ENCODE data around the gene ZNF438.

ZNF438 gene

DNA sequence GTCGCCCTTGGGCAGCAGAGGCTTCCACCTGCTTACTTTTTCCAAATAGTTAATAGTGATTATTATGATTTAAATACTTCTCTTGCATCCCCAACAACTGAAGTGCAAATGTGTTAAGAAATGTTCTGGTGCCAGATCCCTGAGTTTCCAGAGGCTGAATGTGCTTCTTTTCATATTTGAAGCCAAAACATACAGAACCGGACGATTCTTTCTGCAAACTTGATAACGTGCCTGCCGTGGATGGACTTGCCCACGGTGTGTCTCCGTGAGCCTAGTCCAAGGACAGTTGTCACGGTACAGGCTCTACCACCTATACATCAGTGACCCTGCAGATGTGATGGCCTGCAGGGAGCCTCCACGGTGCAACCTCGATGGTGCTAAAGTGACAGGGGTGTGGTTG is 203.5 kb downstream of the ZNF438 start:
- H3K9me3 ChIP-seq (ENCODE audit: severe bottlenecking): no peaks in the 10 kb centered on the region
- H3K36me3 ChIP-seq: no peaks in the 10 kb centered on the region
- H3K27me3 ChIP-seq (ENCODE audit: insufficient read depth, low read depth, severe bottlenecking): no peaks in the 10 kb centered on the region
- TF ChIP-seq, protein P1, sequence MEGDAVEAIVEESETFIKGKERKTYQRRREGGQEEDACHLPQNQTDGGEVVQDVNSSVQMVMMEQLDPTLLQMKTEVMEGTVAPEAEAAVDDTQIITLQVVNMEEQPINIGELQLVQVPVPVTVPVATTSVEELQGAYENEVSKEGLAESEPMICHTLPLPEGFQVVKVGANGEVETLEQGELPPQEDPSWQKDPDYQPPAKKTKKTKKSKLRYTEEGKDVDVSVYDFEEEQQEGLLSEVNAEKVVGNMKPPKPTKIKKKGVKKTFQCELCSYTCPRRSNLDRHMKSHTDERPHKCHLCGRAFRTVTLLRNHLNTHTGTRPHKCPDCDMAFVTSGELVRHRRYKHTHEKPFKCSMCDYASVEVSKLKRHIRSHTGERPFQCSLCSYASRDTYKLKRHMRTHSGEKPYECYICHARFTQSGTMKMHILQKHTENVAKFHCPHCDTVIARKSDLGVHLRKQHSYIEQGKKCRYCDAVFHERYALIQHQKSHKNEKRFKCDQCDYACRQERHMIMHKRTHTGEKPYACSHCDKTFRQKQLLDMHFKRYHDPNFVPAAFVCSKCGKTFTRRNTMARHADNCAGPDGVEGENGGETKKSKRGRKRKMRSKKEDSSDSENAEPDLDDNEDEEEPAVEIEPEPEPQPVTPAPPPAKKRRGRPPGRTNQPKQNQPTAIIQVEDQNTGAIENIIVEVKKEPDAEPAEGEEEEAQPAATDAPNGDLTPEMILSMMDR (IDR thresholded peaks at IDR 0.05; ENCODE audit: low read depth, low read length): no peak
- no peak overlapping the region for H3K27ac ChIP-seq
- H3K4me3 ChIP-seq (ENCODE audit: low read depth, low read length): no peak overlapping the region
- no peak for DNase-seq

- Histone ChIP-seq H3K27me3 (ENCODE audit: insufficient read depth, low read depth, severe bottlenecking) (no peaks in the 10 kb centered on the region), H3K9me3 (ENCODE audit: severe bottlenecking) (no peaks in the 10 kb centered on the region), H3K27ac (no peak overlapping the region), H3K4me3 (ENCODE audit: low read depth, low read length) (no peak overlapping the region), H3K36me3 (no peaks in the 10 kb centered on the region)
- TF ChIP-seq, protein P1 (IDR thresholded peaks at IDR 0.05; ENCODE audit: low read depth, low read length): no peak
- DNase-seq: no peak
Observed at GRCh38 chr10:30827531-30828120, 204.0 kb downstream of the ZNF438 start.

DNA sequence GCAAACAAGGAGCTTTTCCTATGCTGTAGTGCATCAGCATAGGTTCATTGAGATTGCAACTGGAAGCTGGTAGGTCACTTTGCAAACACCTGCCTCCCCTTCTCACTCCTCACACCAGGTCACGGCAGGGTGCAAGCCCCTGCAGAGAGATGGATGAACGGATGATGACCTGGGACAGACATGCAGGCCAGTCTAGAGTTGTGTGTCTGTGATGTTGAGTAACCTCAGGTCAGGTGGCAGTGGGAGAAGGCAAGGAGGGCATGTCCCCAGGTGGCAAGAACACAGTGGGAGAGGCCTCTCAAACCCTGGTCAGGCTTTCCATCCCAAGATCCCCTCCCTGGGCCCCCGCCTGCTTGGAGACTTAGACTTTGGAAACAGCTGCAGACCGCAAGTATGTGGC is 205.0 kb downstream of the ZNF438 start:
- no peak overlapping the region for H3K27ac ChIP-seq
- TF ChIP-seq, protein P1 (IDR thresholded peaks at IDR 0.05; ENCODE audit: low read depth, low read length): no peak
- H3K4me3 ChIP-seq (ENCODE audit: low read depth, low read length): no peak overlapping the region
- H3K36me3 ChIP-seq: no peaks in the 10 kb centered on the region
- no peak for DNase-seq
- no peaks in the 10 kb centered on the region for H3K9me3 ChIP-seq (ENCODE audit: severe bottlenecking)
- H3K27me3 ChIP-seq (ENCODE audit: insufficient read depth, low read depth, severe bottlenecking): no peaks in the 10 kb centered on the region

DNA sequence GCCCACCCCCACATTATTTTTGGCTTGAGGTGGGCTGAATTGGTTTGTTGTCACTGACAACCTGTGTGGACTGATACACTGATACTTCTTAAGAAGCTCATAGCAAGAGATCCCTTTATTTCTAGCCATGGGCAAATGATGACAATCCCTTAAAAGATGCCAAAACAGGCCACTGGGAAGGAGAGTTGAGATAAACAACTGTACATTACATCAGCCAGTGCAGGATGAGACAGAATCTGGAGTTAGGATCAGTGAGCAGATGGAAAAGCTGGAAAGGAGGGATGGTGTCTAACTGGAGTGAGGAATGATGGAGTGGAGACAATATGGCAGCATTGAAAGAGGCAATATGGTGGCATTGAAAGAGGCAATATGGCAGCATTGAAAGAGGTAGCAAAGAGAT is 206.2 kb downstream of the ZNF438 start:
- Histone ChIP-seq H3K27me3 (ENCODE audit: insufficient read depth, low read depth, severe bottlenecking) (no peaks in the 10 kb centered on the region), H3K9me3 (ENCODE audit: severe bottlenecking) (no peaks in the 10 kb centered on the region), H3K36me3 (no peaks in the 10 kb centered on the region), H3K4me3 (ENCODE audit: low read depth, low read length) (no peak overlapping the region), H3K27ac (no peak overlapping the region)
- DNase-seq: no peak
- TF ChIP-seq, protein P1 (IDR thresholded peaks at IDR 0.05; ENCODE audit: low read depth, low read length): no peak

DNA sequence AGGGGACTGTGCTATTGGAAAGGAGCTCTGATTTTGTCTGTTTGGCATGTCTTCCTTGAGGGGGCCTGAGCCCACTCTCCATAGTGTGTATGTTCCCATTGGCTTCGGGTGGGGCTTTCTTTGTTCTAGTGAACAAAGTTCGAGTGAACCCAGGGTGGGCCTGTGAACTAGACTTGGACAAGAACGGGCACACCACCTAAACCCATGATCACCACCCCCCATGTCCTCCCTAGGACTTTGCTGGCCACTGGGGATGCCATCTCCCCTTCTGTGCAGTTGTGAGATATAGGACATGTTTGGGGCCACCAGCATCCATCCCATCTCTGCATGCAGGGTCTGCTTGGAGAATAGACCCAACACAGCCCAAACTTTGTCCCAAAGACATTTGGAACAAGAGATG is 206.6 kb downstream of the ZNF438 start:
- no peak for DNase-seq
- Histone ChIP-seq H3K27me3 (ENCODE audit: insufficient read depth, low read depth, severe bottlenecking) (no peaks in the 10 kb centered on the region), H3K4me3 (ENCODE audit: low read depth, low read length) (no peak overlapping the region), H3K9me3 (ENCODE audit: severe bottlenecking) (no peaks in the 10 kb centered on the region), H3K36me3 (no peaks in the 10 kb centered on the region), H3K27ac (no peak overlapping the region)
- TF ChIP-seq, protein P1 (IDR thresholded peaks at IDR 0.05; ENCODE audit: low read depth, low read length): no peak

DNA sequence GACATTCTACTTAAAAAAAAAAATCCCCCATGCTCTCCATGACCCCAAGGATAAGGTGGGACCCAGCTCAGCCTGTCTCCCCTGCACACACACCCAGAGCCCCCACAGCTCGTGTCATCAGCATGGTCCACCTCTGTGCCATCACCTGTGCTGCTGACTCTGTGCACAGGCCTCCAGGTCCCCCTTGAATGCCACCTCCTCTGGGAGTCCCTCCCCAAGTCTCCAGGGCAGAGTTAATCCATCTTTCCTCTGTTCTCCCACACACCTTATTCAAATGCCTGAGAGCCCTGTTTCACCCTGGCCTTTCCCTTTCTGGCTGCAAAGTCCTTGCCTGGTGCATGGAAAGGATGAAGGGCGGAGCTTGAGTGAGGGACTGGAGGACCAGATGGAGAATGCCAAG is 208.0 kb downstream of the ZNF438 start:
- DNase-seq: no peak
- Histone ChIP-seq H3K27ac (no peak overlapping the region), H3K9me3 (ENCODE audit: severe bottlenecking) (no peaks in the 10 kb centered on the region), H3K27me3 (ENCODE audit: insufficient read depth, low read depth, severe bottlenecking) (no peaks in the 10 kb centered on the region), H3K4me3 (ENCODE audit: low read depth, low read length) (no peak overlapping the region), H3K36me3 (no peaks in the 10 kb centered on the region)
- TF ChIP-seq, protein P1 (IDR thresholded peaks at IDR 0.05; ENCODE audit: low read depth, low read length): no peak
